GM12878 (cell line): ENCODE data around the gene WNK2. TPM values are rescaled to one million over a fixed set of nuclear protein-coding genes. Genes with fewer than 3 reads are reported as not detected.

ENCODE experiments used
- ATAC-seq: fragments of 200-7000 bp; cut with Tn5 transposase; 3 replicates; pipeline ENCODE4 v1.9.1; 2020; ENCODE audit warnings: mild to moderate bottlenecking, moderate library complexity
- BruUV-seq: library from RNA; stranded (reverse); fragments of 400-500 nt; replicated peaks from 2 replicates; lab custom pipeline; 2021; lab: Mats Ljungman, UMichigan
- CTCF ChIA-PET: fragments of 300-600 bp; sonication (Branson Sonifier 250); formaldehyde crosslinking; extraction: SDS; loops from one replicate; lab custom pipeline; 2021; ENCODE audit warnings: inconsistent platforms; lab: Yijun Ruan, JAX
- POLR2A ChIA-PET: fragments of 350-600 bp; formaldehyde crosslinking; extraction: SDS; loops from one replicate; lab custom pipeline; 2021; ENCODE audit warnings: inconsistent platforms; lab: Charles Lee
- RAD21 ChIA-PET: fragments of 300-600 bp; sonication (Branson Sonifier 250); formaldehyde crosslinking; loops from one replicate; lab custom pipeline; 2023; ENCODE audit warnings: antibody characterized with exemption; ENCODE audit not compliant: unreplicated experiment; lab: Charles Lee
- SMC1A ChIA-PET: fragments of 300-600 bp; sonication (Branson Sonifier 250); formaldehyde crosslinking; loops from one replicate; lab custom pipeline; 2023; ENCODE audit not compliant: unreplicated experiment, uncharacterized antibody; lab: Charles Lee
- DNase-seq: peaks from one replicate; pipeline ENCODE4 v3.0.0-alpha.2; 2011; ENCODE audit warnings: low read depth, low spot score
- FAIRE-seq: peaks from 3 replicates; lab custom pipeline; 2011; peaks lifted over from hg19 to GRCh38; lab: Jason Lieb, UNC
- H2AFZ ChIP-seq: 2 replicates; pipeline ENCODE4 v1.6.0; 2011; ENCODE audit warnings: low read depth, low read length, control low read depth; ENCODE audit not compliant: control insufficient read depth
- H3K27ac ChIP-seq: 2 replicates; pipeline ENCODE4 v1.5.1; 2011; ENCODE audit warnings: control low read depth; ENCODE audit not compliant: control insufficient read depth, insufficient read depth
- H3K27me3 ChIP-seq, 2 experiments: replicated peaks in 1 of 2; 2 replicates each; pipeline versions ENCODE4 v1.6.0 to v1.6.1; 2011; ENCODE audit warnings: low read length in 1 of 2; ENCODE audit not compliant: control insufficient read depth in 2 of 2, insufficient read depth in 2 of 2
- H3K36me3 ChIP-seq, 2 experiments: 2 replicates each; pipeline ENCODE4 v1.5.1; 2011; ENCODE audit warnings: low read length in 1 of 2; ENCODE audit not compliant: control insufficient read depth in 2 of 2, insufficient read depth in 2 of 2
- H3K4me1 ChIP-seq: 2 replicates; pipeline ENCODE4 v1.6.1; 2011; ENCODE audit warnings: mild to moderate bottlenecking, low read length, moderate library complexity, mixed read lengths; ENCODE audit not compliant: control insufficient read depth, insufficient read depth
- H3K4me2 ChIP-seq: 2 replicates; pipeline ENCODE4 v1.6.0; 2011; ENCODE audit warnings: control low read depth; ENCODE audit not compliant: control insufficient read depth, insufficient read depth
- H3K4me3 ChIP-seq: fragments of 200-600 bp; sonication (generic); 2 replicates; pipeline ENCODE4 v1.5.1; 2016
- H3K79me2 ChIP-seq: 2 replicates; pipeline ENCODE4 v1.6.0; 2011; ENCODE audit warnings: low read length; ENCODE audit not compliant: control insufficient read depth, insufficient read depth
- H3K9ac ChIP-seq: 2 replicates; pipeline ENCODE4 v1.8.0; 2011; ENCODE audit warnings: low read length, control low read depth, mixed read lengths; ENCODE audit not compliant: control insufficient read depth, insufficient read depth
- H3K9me3 ChIP-seq: replicated peaks from 3 replicates; pipeline ENCODE4 v1.5.1; 2011; ENCODE audit warnings: mild to moderate bottlenecking, low read length; ENCODE audit not compliant: control insufficient read depth, insufficient read depth
- H4K20me1 ChIP-seq: 2 replicates; pipeline ENCODE4 v1.6.0; 2011; ENCODE audit not compliant: control insufficient read depth, insufficient read depth
- CEBPB ChIP-seq, 2 experiments: fragments of 150-350 bp in 1 of 2; IDR thresholded peaks; 2 replicates each; pipeline ENCODE4 v1.6.1; 2012 to 2014; ENCODE audit warnings: low read depth in 2 of 2, low read length in 2 of 2, borderline replicate concordance in 1 of 2, inconsistent platforms in 1 of 2
- DPF2 ChIP-seq: fragments of 450-650 bp; IDR thresholded peaks from 2 replicates; pipeline ENCODE4 v1.6.1; 2017; ENCODE audit warnings: mild to moderate bottlenecking
- EED ChIP-seq: sonication (generic); IDR thresholded peaks from 2 replicates; pipeline ENCODE4 v1.6.1; 2016; ENCODE audit warnings: antibody characterized with exemption, low read depth
- IKZF1 ChIP-seq: fragments of 450-650 bp; conservative IDR thresholded peaks from 2 replicates; pipeline ENCODE4 v1.6.1; 2017; ENCODE audit warnings: antibody characterized with exemption, mild to moderate bottlenecking
- JUNB ChIP-seq: IDR thresholded peaks from 2 replicates; pipeline ENCODE4 v1.6.1; 2016; ENCODE audit warnings: antibody characterized with exemption, mild to moderate bottlenecking
- PML ChIP-seq: IDR thresholded peaks from 2 replicates; pipeline ENCODE4 v1.6.1; 2012; ENCODE audit warnings: low read length, inconsistent platforms
- RAD51 ChIP-seq: fragments of 450-650 bp; IDR thresholded peaks from 2 replicates; pipeline ENCODE4 v1.6.1; 2016; ENCODE audit warnings: moderate library complexity, mild to moderate bottlenecking, inconsistent platforms
- SPI1 ChIP-seq: IDR thresholded peaks from 2 replicates; pipeline ENCODE4 v1.6.1; 2011; ENCODE audit warnings: low read depth, mild to moderate bottlenecking, low read length, moderate library complexity, borderline replicate concordance; ENCODE audit not compliant: insufficient read depth
- STAT3 ChIP-seq: IDR thresholded peaks from 2 replicates; pipeline ENCODE4 v1.6.1; 2011; ENCODE audit warnings: low read depth, low read length, improper control_type of control experiment
- YY1 ChIP-seq: IDR thresholded peaks from 2 replicates; pipeline ENCODE4 v1.6.1; 2011; ENCODE audit warnings: low read depth, mild to moderate bottlenecking, low read length
- WGBS: methylation state at CpG from one replicate; pipeline ENCODE4 v1.1.6; 2016; ENCODE audit warnings: low lambda C conversion rate; ENCODE audit not compliant: insufficient replicate concordance, insufficient coverage; ENCODE audit errors: missing lambda C conversion rate; 5-methylcytosine and 5-hydroxymethylcytosine counted together
- in situ Hi-C: fragments of 300-500 bp; cut with MboI; formaldehyde crosslinking; loops from 9 replicates; pipeline ENCODE4 v1.14.3; 2018; ENCODE audit warnings: mixed read lengths
- intact Hi-C: fragments of 100-400 bp; cut with micrococcal nuclease; formaldehyde crosslinking; loops from one replicate; pipeline ENCODE4 v1.14.2; 2022; ENCODE audit not compliant: unreplicated experiment
- polyA plus RNA-seq, 11 experiments: library from polyadenylated mRNA; depleted of rRNA in 4 of 11; unstranded in 6 of 11; stranded (reverse) in 5 of 11; fragments of >200 nt; fragmentation: Nextera tagmentation in 4 of 11; fragmentation: Illumina TruSeq in 1 of 11; extraction: Ambion mirVana in 4 of 11; extraction: Trizol in 1 of 11; gene quantifications; 1 replicate in 1 of 11; 2 replicates in 10 of 11; pipeline versions ENCODE4 v1.2.1 to v1.2.3, GENCODE V29; 2011 to 2016; ENCODE audit warnings: inconsistent platforms in 2 of 11, missing spikeins in 2 of 11, low read depth in 1 of 11
- total RNA-seq, 4 experiments: library from RNA; depleted of rRNA in 3 of 4; stranded (reverse); fragments of >200 nt in 3 of 4; fragmentation: Illumina TruSeq in 1 of 4; extraction: Trizol in 1 of 4; gene quantifications; 2 replicates each; pipeline versions ENCODE4 v1.2.1 to v1.2.3, GENCODE V29; 2013 to 2021
- TF ChIP-seq, protein P1 (sequence below): fragments of 450-650 bp; IDR thresholded peaks from 2 replicates; pipeline ENCODE4 v1.6.1; 2017; ENCODE audit warnings: low read depth, mild to moderate bottlenecking, moderate library complexity
- TF ChIP-seq, protein P2 (sequence below): IDR thresholded peaks from 2 replicates; pipeline ENCODE4 v1.6.1; 2011; ENCODE audit warnings: borderline replicate concordance, low read depth, mild to moderate bottlenecking, moderate library complexity, mixed read lengths, low read length; ENCODE audit not compliant: insufficient read depth; ENCODE audit errors: extremely low read length
- TF ChIP-seq, protein P3 (sequence below): IDR thresholded peaks from 2 replicates; pipeline ENCODE4 v1.6.1; 2012; ENCODE audit warnings: low read depth, low read length, improper control_type of control experiment

WNK2 gene
- total and polyA plus RNA-seq, 10 of the 15 experiments (the other 5 are each of a cell fraction or from before 2014, with no cell fraction given): 0.15 TPM; not detected in 9

DNA sequence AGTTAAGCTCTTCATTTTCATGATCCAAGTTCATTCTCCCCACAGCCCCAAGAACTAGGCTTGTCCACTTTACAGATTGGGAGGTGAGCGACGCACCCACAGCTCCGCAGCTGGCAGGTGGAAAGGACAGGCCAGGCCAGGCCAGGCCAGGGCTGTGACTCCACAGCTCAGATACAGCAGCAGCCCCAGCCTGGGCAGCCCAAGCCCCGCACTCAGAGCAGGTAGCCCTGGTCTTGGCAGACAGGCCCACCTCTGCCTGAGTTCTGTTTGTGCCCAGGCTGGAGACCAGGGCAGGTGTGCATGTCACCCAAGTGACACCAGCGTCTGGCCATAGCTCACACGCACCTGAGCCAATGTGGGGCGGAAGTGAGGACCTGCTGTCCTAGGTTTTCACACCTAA is 124.7 kb downstream of the WNK2 start:
- intact Hi-C loops: no loop called here
- WGBS: 47% methylated on average over 7 of the region's 7 CpGs

More for the DNA sequence above, 124.7 kb downstream of the WNK2 start:
- H3K9ac ChIP-seq: no peak overlapping the region
- ChIA-PET RAD21 (no interaction called here), CTCF (interaction anchor here (1.3 kb wide), 1 partner anchor 154 kb away, joined by 4 read pairs; no protein-coding TSS in a partner anchor), SMC1A (interaction anchor here (1.1 kb wide), 1 partner anchor 21 kb away, joined by 3 read pairs; no protein-coding TSS in a partner anchor), POLR2A (no interaction called here)
- no peak for ATAC-seq
- no peak for FAIRE-seq
- DNase-seq: no peak
- H3K27me3 ChIP-seq: no peaks in the 10 kb centered on the region
- H3K4me2 ChIP-seq: no peak overlapping the region
- no peaks in the 10 kb centered on the region for H4K20me1 ChIP-seq
- no peaks in the 10 kb centered on the region for H3K36me3 ChIP-seq
- TF ChIP-seq JUNB: no peak
- TF ChIP-seq, protein P1, sequence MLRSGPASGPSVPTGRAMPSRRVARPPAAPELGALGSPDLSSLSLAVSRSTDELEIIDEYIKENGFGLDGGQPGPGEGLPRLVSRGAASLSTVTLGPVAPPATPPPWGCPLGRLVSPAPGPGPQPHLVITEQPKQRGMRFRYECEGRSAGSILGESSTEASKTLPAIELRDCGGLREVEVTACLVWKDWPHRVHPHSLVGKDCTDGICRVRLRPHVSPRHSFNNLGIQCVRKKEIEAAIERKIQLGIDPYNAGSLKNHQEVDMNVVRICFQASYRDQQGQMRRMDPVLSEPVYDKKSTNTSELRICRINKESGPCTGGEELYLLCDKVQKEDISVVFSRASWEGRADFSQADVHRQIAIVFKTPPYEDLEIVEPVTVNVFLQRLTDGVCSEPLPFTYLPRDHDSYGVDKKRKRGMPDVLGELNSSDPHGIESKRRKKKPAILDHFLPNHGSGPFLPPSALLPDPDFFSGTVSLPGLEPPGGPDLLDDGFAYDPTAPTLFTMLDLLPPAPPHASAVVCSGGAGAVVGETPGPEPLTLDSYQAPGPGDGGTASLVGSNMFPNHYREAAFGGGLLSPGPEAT: no peak
- TF ChIP-seq, protein P2, sequence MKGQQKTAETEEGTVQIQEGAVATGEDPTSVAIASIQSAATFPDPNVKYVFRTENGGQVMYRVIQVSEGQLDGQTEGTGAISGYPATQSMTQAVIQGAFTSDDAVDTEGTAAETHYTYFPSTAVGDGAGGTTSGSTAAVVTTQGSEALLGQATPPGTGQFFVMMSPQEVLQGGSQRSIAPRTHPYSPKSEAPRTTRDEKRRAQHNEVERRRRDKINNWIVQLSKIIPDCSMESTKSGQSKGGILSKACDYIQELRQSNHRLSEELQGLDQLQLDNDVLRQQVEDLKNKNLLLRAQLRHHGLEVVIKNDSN: no peak
- no peak for TF ChIP-seq IKZF1
- no peak for TF ChIP-seq CEBPB (IDR thresholded peaks at IDR 0.05; ENCODE audit: borderline replicate concordance in 1 of 2, low read depth in 2 of 2, low read length in 2 of 2)
- TF ChIP-seq, protein P3, sequence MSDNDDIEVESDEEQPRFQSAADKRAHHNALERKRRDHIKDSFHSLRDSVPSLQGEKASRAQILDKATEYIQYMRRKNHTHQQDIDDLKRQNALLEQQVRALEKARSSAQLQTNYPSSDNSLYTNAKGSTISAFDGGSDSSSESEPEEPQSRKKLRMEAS: no peak
- TF ChIP-seq EED: no peak
- no peak for TF ChIP-seq SPI1
- TF ChIP-seq YY1: no peak
- TF ChIP-seq PML: no peak
- TF ChIP-seq DPF2: no peak
- TF ChIP-seq RAD51: no peak
- TF ChIP-seq STAT3: no peak
- H3K9me3 ChIP-seq: no peaks in the 10 kb centered on the region
- no peaks in the 10 kb centered on the region for H3K79me2 ChIP-seq
- BruUV-seq: no TSS peak
- in situ Hi-C loops: loop anchor here (10.0 kb wide), 1 partner anchor 354 kb away; no protein-coding TSS in a partner anchor
- no peak overlapping the region for H2AFZ ChIP-seq
- H3K27ac ChIP-seq: no peak overlapping the region
- H3K4me3 ChIP-seq: no peak overlapping the region
- H3K4me1 ChIP-seq: no peaks in the 10 kb centered on the region
